GOT3 (cell line): Measurements from ENCODE around the gene SGMS1.
"Not testable (repeated sequence)": the region's sequence is repeated elsewhere in the genome, so short reads cannot be mapped to it uniquely, and the experiment has no call there.

Source experiments
- DNase-seq: peaks from one replicate; lab custom pipeline; 2025; ENCODE audit warnings: mixed read lengths; lab: John Stamatoyannopoulos, UW

Gene SGMS1

DNA sequence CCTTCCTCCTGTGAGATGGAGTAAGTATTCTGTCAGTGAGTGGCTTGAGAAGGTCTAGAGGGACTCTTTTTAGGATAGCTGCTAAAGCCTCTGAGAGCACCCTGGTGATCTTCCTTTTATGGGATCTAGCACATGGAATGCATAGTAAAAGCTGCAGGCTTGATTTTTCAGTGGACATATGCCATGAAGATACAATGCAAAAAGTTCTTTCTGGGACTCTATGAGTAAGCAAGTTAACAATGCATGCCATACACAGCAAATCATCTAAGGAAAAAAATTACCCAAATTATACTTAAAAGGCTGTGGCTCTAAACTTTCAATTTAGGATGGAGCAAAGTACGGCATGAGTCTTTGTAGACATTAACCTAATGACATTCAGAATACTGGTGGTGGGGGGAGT lies 154.5 kb downstream of the SGMS1 start:
- DNase-seq, result no peak

GRCh38 chr10:50467209-50467608 lies 156.5 kb downstream of the SGMS1 start:
- DNase-seq, result no peak

GRCh38 chr10:50464004-50464409 lies 159.7 kb downstream of the SGMS1 start:
- no peak for DNase-seq

DNA sequence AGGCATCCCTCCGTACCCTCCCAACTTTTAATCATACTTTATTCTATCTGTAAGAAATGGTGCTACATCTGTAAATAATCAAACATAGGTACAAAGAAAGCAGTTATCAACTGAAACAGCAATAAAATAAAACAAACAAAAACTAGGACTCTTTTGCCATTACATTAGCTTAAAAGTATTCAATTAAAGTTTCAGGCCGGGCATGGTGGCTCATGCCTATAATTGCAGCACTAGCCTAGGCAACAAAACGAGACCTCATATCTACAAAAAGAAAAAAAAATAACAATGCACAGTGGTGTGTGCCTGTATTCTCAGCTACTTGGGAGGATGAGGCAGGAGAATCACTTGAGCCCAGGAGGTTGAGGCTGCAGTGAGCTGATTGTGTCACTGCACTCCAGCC lies 161.9 kb downstream of the SGMS1 start:
- DNase-seq, result no peak

DNA sequence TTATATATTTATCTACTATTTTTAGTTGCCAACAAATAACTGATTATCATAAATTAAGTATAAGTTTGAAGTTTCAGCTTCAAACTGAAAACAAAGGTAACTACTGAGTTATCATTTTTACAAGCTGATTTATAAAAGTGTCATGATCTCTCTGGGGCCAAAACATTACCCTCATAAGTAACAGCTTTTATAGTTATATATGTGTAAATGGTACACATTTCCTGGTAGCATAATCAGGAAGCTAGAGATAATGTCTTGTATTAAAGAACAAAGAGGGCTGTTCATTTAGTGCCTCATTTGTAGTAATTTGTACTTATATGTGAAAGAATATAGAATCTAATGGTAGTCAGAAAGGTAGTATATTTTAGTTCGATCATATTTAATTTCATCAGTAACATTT lies 162.6 kb downstream of the SGMS1 start:
- DNase-seq, result no peak

GRCh38 chr10:50456719-50457118 lies 167.0 kb downstream of the SGMS1 start:
- DNase-seq, result no peak

- no peak for DNase-seq
Observed at GRCh38 chr10:50453940-50454339, 169.8 kb downstream of the SGMS1 start.

DNA sequence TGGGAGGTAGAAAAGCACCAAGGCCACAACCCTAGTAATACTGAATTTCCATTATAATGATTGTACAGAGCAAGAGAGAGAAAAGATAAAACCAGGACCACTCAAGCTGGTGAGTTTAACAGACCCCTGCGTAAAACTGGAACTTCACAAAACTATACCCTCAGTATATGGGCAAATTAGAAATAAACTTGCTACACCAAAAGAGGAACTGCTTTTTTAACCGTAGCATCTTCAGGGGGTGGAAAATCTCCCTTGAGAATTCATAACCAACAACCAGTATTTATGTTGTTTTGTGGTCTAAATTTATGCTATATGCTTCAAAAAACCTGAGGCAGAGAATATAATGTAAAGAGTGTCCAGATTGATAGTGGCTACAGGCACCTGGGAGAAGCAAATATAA lies 171.2 kb downstream of the SGMS1 start:
- DNase-seq, result no peak

DNA sequence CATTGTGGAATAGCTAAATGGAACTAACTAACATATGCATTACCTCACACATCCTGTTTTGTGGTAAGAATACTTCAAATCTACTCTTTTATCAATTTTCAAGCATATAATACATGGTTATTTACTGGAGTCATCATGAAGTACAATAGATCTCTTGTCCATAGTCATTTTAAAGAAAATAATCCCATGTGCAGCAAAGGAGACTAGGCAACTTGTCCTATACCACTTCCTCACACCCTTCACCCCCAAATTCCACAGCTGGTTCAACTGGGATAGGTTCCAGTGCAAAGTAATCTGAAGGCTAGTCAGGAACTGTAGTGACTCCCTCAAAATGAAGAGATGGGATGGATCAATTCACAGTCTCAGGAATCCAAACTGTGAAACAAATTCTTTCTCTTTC lies 176.1 kb downstream of the SGMS1 start:
- no peak for DNase-seq

DNA sequence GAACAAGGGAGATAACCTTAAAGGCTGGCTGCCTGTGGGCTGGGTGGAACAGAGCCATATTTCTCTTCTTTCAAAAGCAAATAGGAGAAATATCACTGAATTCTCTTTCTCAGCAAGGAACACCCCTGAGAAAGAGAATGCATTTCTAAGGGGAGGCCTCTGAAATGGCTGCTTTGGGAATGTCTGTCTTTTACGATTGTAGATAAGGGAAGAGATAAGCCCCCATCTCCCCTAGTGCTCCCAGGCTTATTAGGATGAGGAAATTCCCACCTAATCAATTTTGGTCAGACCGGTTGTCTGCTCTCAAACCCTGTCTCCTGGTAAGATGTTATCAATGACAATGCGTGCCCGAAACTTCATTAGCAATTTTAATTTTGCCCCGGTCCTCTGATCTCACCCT lies 178.0 kb downstream of the SGMS1 start:
- DNase-seq, result not testable (repeated sequence)

DNA sequence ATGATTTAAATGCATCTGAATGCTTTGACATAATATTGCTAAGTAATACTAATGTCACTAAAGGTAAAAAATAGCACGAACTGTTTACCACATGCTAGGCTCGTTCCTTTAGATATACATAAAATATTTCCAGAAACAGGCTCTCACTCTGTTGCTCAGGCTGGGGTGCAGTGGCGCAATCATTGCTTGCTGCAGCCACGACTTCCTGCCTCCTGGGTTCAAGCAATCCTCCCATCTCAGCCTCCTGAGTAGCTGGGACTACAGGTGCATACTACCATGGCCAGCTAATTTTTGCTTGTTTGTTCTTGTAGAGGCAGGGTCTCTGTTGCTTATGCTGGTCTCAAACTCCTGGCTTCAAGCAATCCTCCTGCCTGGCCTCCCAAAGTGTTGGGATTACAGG lies 183.3 kb downstream of the SGMS1 start:
- no peak for DNase-seq

DNA sequence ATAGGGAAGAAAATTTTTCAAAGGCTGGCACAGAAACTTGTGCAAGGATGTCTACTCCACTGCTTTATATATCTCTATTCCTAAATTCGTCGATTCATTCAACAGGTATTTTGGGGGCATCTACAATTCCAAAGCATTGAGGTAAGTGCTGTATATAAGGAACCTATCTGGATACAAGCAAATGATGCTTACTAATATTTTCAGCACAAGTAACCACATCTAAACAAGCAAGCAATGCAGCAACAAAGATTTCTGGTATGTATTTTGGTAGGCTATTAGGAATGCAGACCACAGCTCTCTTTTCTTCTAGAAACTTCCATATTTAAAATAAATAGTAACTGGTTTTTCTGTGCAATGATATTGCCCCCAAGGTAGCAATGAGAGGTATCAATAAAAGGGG lies 183.9 kb downstream of the SGMS1 start:
- DNase-seq, result no peak

GRCh38 chr10:50439187-50439586 lies 184.6 kb downstream of the SGMS1 start:
- no peak for DNase-seq

DNA sequence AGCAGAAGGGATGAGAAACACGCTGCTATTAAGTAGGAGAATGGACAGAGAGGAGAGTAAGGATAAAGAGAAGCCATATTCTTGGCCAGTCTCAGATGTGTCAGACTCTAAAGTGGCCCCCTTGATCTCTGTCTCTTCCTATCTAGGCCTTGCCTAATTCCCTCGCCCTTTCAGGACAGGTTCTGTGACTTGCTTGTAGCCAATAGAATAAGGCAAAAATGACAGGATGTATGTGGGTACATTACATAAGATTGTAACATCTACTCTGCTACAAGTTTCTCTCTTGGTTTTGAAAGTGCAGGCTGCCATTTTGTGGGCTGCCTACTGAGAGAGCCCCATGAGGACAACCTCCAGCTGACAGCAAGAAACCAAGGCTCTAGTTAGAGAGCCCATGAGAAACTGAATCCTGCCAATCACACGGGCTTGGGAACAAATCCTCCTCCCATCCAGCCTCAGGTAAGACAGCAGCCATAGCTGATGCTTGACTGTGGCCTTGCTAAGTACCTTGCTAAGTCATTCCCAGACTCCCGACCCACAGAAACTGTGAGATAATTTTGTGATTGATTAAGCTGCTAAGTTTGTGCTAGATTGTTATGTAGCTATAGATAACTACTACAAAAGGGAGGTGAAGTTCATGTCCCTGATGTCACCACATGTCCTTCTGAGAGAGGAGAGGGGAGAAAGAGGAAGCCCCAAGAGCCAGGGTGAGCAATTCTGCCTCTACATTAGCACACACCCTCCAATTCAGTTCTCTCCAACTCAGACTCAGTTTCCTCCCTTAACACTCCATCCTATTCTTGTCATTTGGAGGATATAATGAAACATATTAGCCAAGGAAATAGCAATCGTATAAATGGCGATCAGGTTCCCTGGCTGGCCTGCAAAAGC lies 185.5 kb downstream of the SGMS1 start:
- DNase-seq, result no peak

GRCh38 chr10:50437248-50437647 lies 186.5 kb downstream of the SGMS1 start:
- no peak for DNase-seq

- DNase-seq, result no peak
Observed at GRCh38 chr10:50436805-50437204, 187.0 kb downstream of the SGMS1 start.

DNA sequence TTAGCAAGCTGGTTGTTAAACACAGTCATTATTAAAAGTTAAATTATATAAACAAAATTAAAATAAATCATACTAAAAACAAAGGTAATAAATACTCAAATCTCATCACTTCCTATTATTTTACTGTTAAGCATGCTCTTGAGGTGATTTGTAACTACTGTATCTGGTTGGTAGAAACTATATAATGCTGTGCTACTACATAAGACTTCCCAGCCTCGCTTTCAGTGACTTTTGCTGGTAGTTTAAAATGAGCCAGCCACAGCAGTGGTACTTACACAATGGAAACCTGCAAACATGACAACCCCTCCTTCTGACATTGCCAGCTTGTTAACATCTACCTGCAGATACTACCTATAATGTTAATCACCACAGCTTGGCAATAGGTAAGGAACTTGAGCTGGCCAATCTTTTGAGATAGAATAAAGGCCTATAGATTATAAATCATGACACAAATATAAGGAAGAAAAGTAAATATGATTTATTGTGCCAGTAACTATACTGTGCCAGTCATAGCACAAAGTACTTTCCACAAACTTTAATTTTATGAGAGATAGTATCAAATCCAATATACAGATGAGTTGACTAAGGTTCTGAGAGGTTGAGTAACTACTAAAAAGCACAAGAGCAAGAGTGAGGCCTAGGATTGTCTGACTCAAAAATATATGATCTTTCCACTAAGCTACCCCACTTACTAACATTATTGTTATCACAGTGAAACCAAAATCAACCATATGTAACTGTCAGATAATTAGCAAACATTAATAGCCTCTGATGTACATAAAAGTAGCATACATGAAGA lies 191.3 kb downstream of the SGMS1 start:
- DNase-seq, result no peak

- DNase-seq, result no peak
Observed at GRCh38 chr10:50431791-50432190, 192.0 kb downstream of the SGMS1 start.

DNA sequence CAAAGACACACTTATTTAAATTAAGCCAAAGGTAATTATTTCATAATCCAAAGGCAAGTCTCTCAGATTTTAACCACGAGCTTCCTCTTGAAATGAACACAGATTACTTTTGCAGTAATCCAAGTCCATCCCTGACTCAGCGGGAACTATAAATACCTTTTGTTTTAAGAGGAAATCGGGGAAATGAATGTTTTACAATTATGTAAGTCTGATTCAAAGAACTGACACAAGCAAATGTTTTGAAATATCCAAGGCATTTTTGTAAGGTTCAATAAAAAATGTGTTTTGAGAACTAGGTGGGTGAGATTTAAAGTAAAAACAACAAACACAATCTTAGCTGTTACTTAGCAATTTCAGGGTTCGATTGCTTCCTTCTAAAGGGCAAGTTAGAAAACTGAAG lies 192.6 kb downstream of the SGMS1 start:
- DNase-seq, result no peak

GRCh38 chr10:50426485-50426884 lies 197.3 kb downstream of the SGMS1 start:
- no peak for DNase-seq

GRCh38 chr10:50425215-50425614 lies 198.5 kb downstream of the SGMS1 start:
- not testable (repeated sequence) for DNase-seq

GRCh38 chr10:50423448-50423847 lies 200.3 kb downstream of the SGMS1 start:
- no peak for DNase-seq

GRCh38 chr10:50422259-50422658 lies 201.5 kb downstream of the SGMS1 start:
- DNase-seq, result no peak
